ENCODE results near the gene NRG3.
"Not testable (repeated sequence)": the region's sequence is repeated elsewhere in the genome, so short reads cannot be mapped to it uniquely, and the experiment has no call there.

The NRG3 gene

GRCh38 chr10:82308641-82309040 is 433.6 kb downstream of the NRG3 start:
- no peak for DNase-seq

GRCh38 chr10:82310839-82311238 is 435.8 kb downstream of the NRG3 start:
- DNase-seq, result no peak

- no peak for DNase-seq
These were observed 438.4 kb downstream of the NRG3 start for GRCh38 chr10:82313401-82313800.

GRCh38 chr10:82318534-82318933 is 443.5 kb downstream of the NRG3 start:
- no peak for DNase-seq

GRCh38 chr10:82319074-82319473 is 444.1 kb downstream of the NRG3 start:
- DNase-seq, result peak; percentile 15

GRCh38 chr10:82319562-82319961 is 444.6 kb downstream of the NRG3 start:
- peak; percentile 62 for DNase-seq

GRCh38 chr10:82321724-82322123 is 446.7 kb downstream of the NRG3 start:
- peak; percentile 15 for DNase-seq

GRCh38 chr10:82331716-82332115 is 456.7 kb downstream of the NRG3 start:
- peak; percentile 53 for DNase-seq

GRCh38 chr10:82335831-82336230 is 460.8 kb downstream of the NRG3 start:
- DNase-seq, result no peak

GRCh38 chr10:82340166-82340565 is 465.2 kb downstream of the NRG3 start:
- DNase-seq, result no peak

- not testable (repeated sequence) for DNase-seq
These were observed 474.6 kb downstream of the NRG3 start for GRCh38 chr10:82349590-82349989.

- no peak for DNase-seq
These were observed 478.4 kb downstream of the NRG3 start for GRCh38 chr10:82353381-82353780.

- DNase-seq, result no peak
These were observed 483.6 kb downstream of the NRG3 start for GRCh38 chr10:82358486-82359099.

GRCh38 chr10:82361256-82361655 is 486.3 kb downstream of the NRG3 start:
- no peak for DNase-seq

GRCh38 chr10:82377608-82378007 is 502.6 kb downstream of the NRG3 start:
- peak; percentile 68 for DNase-seq

- peak; percentile 83 for DNase-seq
These were observed 503.2 kb downstream of the NRG3 start for GRCh38 chr10:82378146-82378545.

GRCh38 chr10:82383350-82383749 is 508.4 kb downstream of the NRG3 start:
- no peak for DNase-seq

GRCh38 chr10:82390866-82391658 is 516.1 kb downstream of the NRG3 start:
- no peak for DNase-seq

GRCh38 chr10:82391971-82392370 is 517.0 kb downstream of the NRG3 start:
- DNase-seq, result no peak

- DNase-seq, result no peak
These were observed 517.5 kb downstream of the NRG3 start for GRCh38 chr10:82392533-82392932.

- DNase-seq, result peak; percentile 90
These were observed 519.1 kb downstream of the NRG3 start for GRCh38 chr10:82394122-82394521.

GRCh38 chr10:82394987-82395386 is 520.0 kb downstream of the NRG3 start:
- DNase-seq, result no peak

- DNase-seq, result no peak
These were observed 521.9 kb downstream of the NRG3 start for GRCh38 chr10:82396886-82397285.

- no peak for DNase-seq
These were observed 522.9 kb downstream of the NRG3 start for GRCh38 chr10:82397854-82398253.

- no peak for DNase-seq
These were observed 524.9 kb downstream of the NRG3 start for GRCh38 chr10:82399850-82400249.

Measured in NCI-H446 treated with DMSO at 0.1 percent for 48 hours (cell line).